Neural progenitor cell (in vitro differentiated cells): Measurements from ENCODE around the gene TIMP4. TPM values are rescaled to one million over a fixed set of nuclear protein-coding genes. Genes with fewer than 3 reads are reported as not detected.
A peak's percentile ranks its signal among the peaks of the same experiment; 100 is the strongest.

Source experiments
- DNase-seq: peaks from one replicate; pipeline ENCODE4 v3.0.0-alpha.2; 2016; ENCODE audit warnings: low spot score
- H2AFZ ChIP-seq: fragments of 200-600 bp; sonication (generic); replicated peaks from 2 replicates; pipeline ENCODE4 v1.6.1; 2016; ENCODE audit warnings: antibody characterized with exemption
- H3F3A ChIP-seq: fragments of 200-600 bp; sonication (generic); 2 replicates; pipeline ENCODE4 v1.6.1; 2016; ENCODE audit warnings: antibody characterized with exemption, low read depth
- H3K27ac ChIP-seq: fragments of 200-600 bp; sonication (generic); 2 replicates; pipeline ENCODE4 v1.5.1; 2016; ENCODE audit warnings: mild to moderate bottlenecking
- H3K27me3 ChIP-seq: fragments of 200-600 bp; sonication (generic); 2 replicates; pipeline ENCODE4 v1.6.1; 2016; ENCODE audit warnings: mild to moderate bottlenecking, moderate library complexity
- H3K36me3 ChIP-seq: fragments of 200-600 bp; sonication (generic); 2 replicates; pipeline ENCODE4 v1.5.1; 2016
- H3K4me1 ChIP-seq: fragments of 200-600 bp; sonication (generic); 2 replicates; pipeline ENCODE4 v1.6.1; 2016; ENCODE audit warnings: mixed run types
- H3K4me2 ChIP-seq: fragments of 200-600 bp; sonication (generic); 2 replicates; pipeline ENCODE4 v1.6.1; 2016
- H3K4me3 ChIP-seq: fragments of 200-600 bp; sonication (generic); 2 replicates; pipeline ENCODE4 v1.5.1; 2016
- H3K79me2 ChIP-seq: fragments of 200-600 bp; sonication (generic); 2 replicates; pipeline ENCODE4 v1.6.1; 2016; ENCODE audit warnings: low read depth
- H3K9ac ChIP-seq: fragments of 200-600 bp; sonication (generic); 2 replicates; pipeline ENCODE4 v1.6.1; 2016
- H3K9me3 ChIP-seq: fragments of 200-600 bp; sonication (generic); 2 replicates; pipeline ENCODE4 v1.5.1; 2016; ENCODE audit warnings: low read depth
- H4K20me1 ChIP-seq: fragments of 200-600 bp; sonication (generic); 2 replicates; pipeline ENCODE4 v1.6.1; 2016; ENCODE audit warnings: low read depth
- H3K27ac Mint-ChIP-seq: 3 replicates; pipeline ENCODE4 v1.8.0; 2021; ENCODE audit warnings: mixed read lengths
- H3K27me3 Mint-ChIP-seq: 2 replicates; pipeline ENCODE4 v1.8.0; 2022; ENCODE audit warnings: low read depth, mild to moderate bottlenecking, inconsistent platforms, moderate library complexity, mixed read lengths; ENCODE audit not compliant: insufficient read depth
- H3K36me3 Mint-ChIP-seq: 3 replicates; pipeline ENCODE4 v1.8.0; 2021; ENCODE audit warnings: mixed read lengths
- H3K4me1 Mint-ChIP-seq: 3 replicates; pipeline ENCODE4 v1.8.0; 2021; ENCODE audit warnings: mixed read lengths
- H3K4me3 Mint-ChIP-seq: 3 replicates; pipeline ENCODE4 v1.8.0; 2021; ENCODE audit warnings: mild to moderate bottlenecking, moderate library complexity, mixed read lengths
- H3K9me3 Mint-ChIP-seq: 3 replicates; pipeline ENCODE4 v1.8.0; 2020; ENCODE audit warnings: mixed read lengths
- EZH2 ChIP-seq: fragments of 200-600 bp; sonication (generic); IDR thresholded peaks from 2 replicates; pipeline ENCODE4 v1.6.1; 2017; ENCODE audit warnings: antibody characterized with exemption, mild to moderate bottlenecking, moderate library complexity
- EZH2phosphoT487 ChIP-seq: fragments of 200-600 bp; sonication (generic); IDR thresholded peaks from 2 replicates; pipeline ENCODE4 v1.6.1; 2017; ENCODE audit warnings: antibody characterized with exemption
- total RNA-seq: library from RNA; depleted of rRNA; stranded (reverse); fragments of >200 nt; gene quantifications from 2 replicates; pipeline ENCODE4 v1.2.3, GENCODE V29; 2015; ENCODE audit warnings: low replicate concordance
- TF ChIP-seq, protein P1 (sequence below): fragments of 200-600 bp; sonication (generic); IDR thresholded peaks from 2 replicates; pipeline ENCODE4 v1.5.1; 2017; ENCODE audit warnings: antibody characterized with exemption, mild to moderate bottlenecking

Gene TIMP4
- total RNA-seq, 1 donor from 2014 or later, result 0.07 TPM

DNA sequence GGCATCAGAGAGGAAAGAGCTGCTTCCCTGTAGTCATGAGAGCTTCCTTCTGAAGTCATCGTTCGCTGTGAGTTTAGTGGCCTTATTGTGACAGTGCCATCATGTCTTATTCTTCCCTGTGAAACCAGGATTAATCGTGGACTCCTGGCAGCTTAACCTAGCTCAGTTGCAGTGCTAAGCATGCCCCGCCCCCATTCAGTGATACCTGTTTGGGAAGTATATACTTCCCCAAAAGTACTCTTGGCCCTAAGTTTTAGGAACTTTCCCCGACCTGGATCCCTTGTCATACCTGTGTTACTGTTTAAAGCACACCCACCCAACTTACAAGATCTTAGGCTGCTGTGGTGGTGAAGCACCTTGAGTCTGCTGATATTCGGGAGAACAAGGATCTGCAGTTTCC lies 32.1 kb upstream of the TIMP4 start:
- Histone ChIP-seq H3K4me1 (peaks cover 2% of the 10 kb centered on the region), H3F3A (no peaks in the 10 kb centered on the region), H4K20me1 (no peaks in the 10 kb centered on the region), H3K79me2 (no peaks in the 10 kb centered on the region), H3K9ac (no peak overlapping the region), H2AFZ (no peak overlapping the region), H3K4me3 (no peak overlapping the region), H3K9me3 (no peaks in the 10 kb centered on the region), H3K27me3 (no peaks in the 10 kb centered on the region), H3K4me2 (no peak overlapping the region), H3K27ac (no peak overlapping the region), H3K36me3 (no peaks in the 10 kb centered on the region)
- H3K4me3 Mint-ChIP-seq, result no peak overlapping the region
- no peaks in the 10 kb centered on the region for H3K9me3 Mint-ChIP-seq
- TF ChIP-seq EZH2, result no peak
- TF ChIP-seq EZH2phosphoT487, result no peak
- TF ChIP-seq, protein P1, sequence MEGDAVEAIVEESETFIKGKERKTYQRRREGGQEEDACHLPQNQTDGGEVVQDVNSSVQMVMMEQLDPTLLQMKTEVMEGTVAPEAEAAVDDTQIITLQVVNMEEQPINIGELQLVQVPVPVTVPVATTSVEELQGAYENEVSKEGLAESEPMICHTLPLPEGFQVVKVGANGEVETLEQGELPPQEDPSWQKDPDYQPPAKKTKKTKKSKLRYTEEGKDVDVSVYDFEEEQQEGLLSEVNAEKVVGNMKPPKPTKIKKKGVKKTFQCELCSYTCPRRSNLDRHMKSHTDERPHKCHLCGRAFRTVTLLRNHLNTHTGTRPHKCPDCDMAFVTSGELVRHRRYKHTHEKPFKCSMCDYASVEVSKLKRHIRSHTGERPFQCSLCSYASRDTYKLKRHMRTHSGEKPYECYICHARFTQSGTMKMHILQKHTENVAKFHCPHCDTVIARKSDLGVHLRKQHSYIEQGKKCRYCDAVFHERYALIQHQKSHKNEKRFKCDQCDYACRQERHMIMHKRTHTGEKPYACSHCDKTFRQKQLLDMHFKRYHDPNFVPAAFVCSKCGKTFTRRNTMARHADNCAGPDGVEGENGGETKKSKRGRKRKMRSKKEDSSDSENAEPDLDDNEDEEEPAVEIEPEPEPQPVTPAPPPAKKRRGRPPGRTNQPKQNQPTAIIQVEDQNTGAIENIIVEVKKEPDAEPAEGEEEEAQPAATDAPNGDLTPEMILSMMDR, result no peak
- H3K36me3 Mint-ChIP-seq, result no peaks in the 10 kb centered on the region
- DNase-seq, result no peak
- H3K4me1 Mint-ChIP-seq, result peaks cover 20% of the 10 kb centered on the region
- H3K27me3 Mint-ChIP-seq, result peaks cover 5% of the 10 kb centered on the region
- no peak overlapping the region for H3K27ac Mint-ChIP-seq

DNA sequence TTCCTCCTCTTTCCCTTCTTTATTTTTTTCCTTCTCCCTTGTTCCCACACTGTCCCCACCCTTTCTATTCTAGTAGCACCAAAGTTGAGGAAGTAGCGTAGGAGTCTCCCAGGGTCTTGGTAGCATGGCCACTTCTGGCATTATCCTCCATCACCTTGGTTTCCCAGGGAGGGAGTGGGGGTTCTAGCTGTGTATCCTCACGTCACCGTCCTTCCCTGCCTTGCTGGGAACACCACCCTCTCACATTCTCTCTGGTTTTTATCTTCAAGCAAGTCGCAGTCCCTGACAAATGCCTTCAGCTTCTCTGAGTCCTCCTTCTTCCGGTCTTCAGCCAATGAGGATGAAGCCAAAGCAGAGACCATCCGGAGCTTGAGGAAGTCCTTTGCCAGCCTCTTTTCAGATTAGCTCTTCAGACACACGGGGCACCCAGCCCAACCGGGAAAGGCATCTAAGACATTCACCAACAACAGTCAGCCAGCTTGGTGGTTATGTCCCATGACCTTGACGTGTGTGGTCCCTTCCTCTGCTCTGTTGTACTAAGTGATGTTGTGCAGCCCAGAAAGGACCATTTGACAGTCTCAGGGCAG lies 31.6 kb upstream of the TIMP4 start:
- Histone ChIP-seq H2AFZ (no peak overlapping the region), H4K20me1 (no peaks in the 10 kb centered on the region), H3K4me1 (peaks cover 2% of the 10 kb centered on the region), H3K4me2 (no peak overlapping the region), H3K36me3 (no peaks in the 10 kb centered on the region), H3K27me3 (no peaks in the 10 kb centered on the region), H3K4me3 (no peak overlapping the region), H3F3A (no peaks in the 10 kb centered on the region), H3K27ac (no peak overlapping the region), H3K9me3 (no peaks in the 10 kb centered on the region), H3K79me2 (no peaks in the 10 kb centered on the region), H3K9ac (no peak overlapping the region)
- peaks cover 17% of the 10 kb centered on the region for H3K4me1 Mint-ChIP-seq
- DNase-seq, result no peak
- H3K36me3 Mint-ChIP-seq, result no peaks in the 10 kb centered on the region
- H3K27me3 Mint-ChIP-seq, result peaks cover 5% of the 10 kb centered on the region
- no peak for TF ChIP-seq EZH2phosphoT487
- TF ChIP-seq, protein P1, result no peak
- no peak overlapping the region for H3K27ac Mint-ChIP-seq
- no peaks in the 10 kb centered on the region for H3K9me3 Mint-ChIP-seq
- H3K4me3 Mint-ChIP-seq, result no peak overlapping the region

DNA sequence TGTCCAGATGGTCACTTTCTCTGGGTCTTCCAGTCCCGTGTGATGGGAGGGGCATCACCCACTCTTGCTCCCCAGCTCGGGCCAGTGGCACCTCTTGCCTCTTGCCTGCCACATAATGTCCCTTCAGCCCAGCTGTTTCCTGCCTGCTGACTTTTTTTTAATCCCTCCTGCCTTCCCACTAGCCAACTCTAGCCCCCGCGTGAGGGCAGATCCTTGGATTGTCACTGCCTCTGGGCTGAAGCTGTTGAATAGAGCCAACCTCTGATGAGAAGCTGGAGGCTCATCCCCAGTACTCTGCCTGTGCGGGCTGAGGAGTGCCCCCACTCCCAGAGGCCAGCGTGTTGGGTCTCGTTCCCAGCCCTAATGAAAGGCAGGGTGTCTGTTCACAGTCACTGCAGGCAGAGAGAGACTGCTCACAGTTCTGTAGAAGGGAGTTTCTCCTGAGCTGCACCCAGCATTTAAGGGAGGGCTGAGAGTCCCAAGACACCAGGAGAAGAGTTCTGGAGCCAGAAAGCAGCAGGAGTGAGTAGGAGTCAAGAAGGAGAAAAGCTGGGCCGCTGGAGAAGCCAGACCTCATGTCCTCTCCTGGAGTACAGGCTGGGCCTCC lies 30.1 kb upstream of the TIMP4 start:
- H3K9me3 ChIP-seq, result no peaks in the 10 kb centered on the region
- Mint-ChIP-seq H3K4me3 (no peak overlapping the region), H3K27ac (no peak overlapping the region), H3K9me3 (no peaks in the 10 kb centered on the region), H3K27me3 (peaks cover 5% of the 10 kb centered on the region), H3K4me1 (peaks cover 3% of the 10 kb centered on the region), H3K36me3 (no peaks in the 10 kb centered on the region)
- TF ChIP-seq, protein P1, result no peak
- TF ChIP-seq EZH2 (no peak), EZH2phosphoT487 (no peak)
- DNase-seq, result peak; percentile 18
- H3K4me3 ChIP-seq, result no peak overlapping the region
- no peaks in the 10 kb centered on the region for H3F3A ChIP-seq
- no peaks in the 10 kb centered on the region for H3K4me1 ChIP-seq
- H3K4me2 ChIP-seq, result no peak overlapping the region
- no peaks in the 10 kb centered on the region for H3K79me2 ChIP-seq
- peak overlapping the region; percentile 26 for H2AFZ ChIP-seq
- H3K27ac ChIP-seq, result no peak overlapping the region
- H3K9ac ChIP-seq, result no peak overlapping the region
- H4K20me1 ChIP-seq, result no peaks in the 10 kb centered on the region
- no peaks in the 10 kb centered on the region for H3K36me3 ChIP-seq
- H3K27me3 ChIP-seq, result no peaks in the 10 kb centered on the region
